ENCODE measurements around the gene SRGAP1.

- TF ChIP-seq CTCF (IDR thresholded peaks at IDR 0.05) (no peak), POLR2A (IDR thresholded peaks at IDR 0.05) (no peak)
These were observed 22.1 kb upstream of the SRGAP1 start for GRCh38 chr12:63822352-63822751.

Data from right lobe of liver (tissue), 4 donors.